ENCODE results near the gene CRK. TPM values are rescaled to one million over a fixed set of nuclear protein-coding genes. Genes with fewer than 3 reads are reported as not detected.
"Not testable (repeated sequence)": the region's sequence is repeated elsewhere in the genome, so short reads cannot be mapped to it uniquely, and the experiment has no call there.

Gene CRK
- total RNA-seq, 1 donor, result 149 TPM

DNA sequence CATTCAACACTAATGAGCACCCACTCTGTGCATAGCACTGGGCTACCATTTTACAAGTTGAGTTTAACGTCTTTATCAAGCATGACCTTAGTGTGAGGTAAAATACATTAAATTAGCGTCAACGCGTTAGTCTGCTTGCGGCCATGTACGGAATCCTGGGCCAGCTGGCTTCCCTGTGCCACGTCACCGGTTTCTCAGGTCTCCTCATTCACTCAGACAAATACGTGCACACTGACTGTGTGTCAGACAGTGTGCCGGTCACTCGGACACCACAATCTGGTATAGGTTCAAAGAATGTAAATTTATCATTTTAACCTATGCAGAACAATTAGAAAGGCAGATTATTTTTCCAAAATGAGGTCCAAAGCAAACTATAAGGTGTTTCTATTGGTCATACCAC, 34.6 kb downstream of the CRK start:
- no peak for DNase-seq (ENCODE audit: low read depth)
- no peak overlapping the region for H3K4me3 ChIP-seq (ENCODE audit: low read depth, low read length)
- TF ChIP-seq, protein P1, sequence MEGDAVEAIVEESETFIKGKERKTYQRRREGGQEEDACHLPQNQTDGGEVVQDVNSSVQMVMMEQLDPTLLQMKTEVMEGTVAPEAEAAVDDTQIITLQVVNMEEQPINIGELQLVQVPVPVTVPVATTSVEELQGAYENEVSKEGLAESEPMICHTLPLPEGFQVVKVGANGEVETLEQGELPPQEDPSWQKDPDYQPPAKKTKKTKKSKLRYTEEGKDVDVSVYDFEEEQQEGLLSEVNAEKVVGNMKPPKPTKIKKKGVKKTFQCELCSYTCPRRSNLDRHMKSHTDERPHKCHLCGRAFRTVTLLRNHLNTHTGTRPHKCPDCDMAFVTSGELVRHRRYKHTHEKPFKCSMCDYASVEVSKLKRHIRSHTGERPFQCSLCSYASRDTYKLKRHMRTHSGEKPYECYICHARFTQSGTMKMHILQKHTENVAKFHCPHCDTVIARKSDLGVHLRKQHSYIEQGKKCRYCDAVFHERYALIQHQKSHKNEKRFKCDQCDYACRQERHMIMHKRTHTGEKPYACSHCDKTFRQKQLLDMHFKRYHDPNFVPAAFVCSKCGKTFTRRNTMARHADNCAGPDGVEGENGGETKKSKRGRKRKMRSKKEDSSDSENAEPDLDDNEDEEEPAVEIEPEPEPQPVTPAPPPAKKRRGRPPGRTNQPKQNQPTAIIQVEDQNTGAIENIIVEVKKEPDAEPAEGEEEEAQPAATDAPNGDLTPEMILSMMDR (IDR thresholded peaks at IDR 0.05; ENCODE audit: insufficient read depth, low read depth, low read length), result no peak

DNA sequence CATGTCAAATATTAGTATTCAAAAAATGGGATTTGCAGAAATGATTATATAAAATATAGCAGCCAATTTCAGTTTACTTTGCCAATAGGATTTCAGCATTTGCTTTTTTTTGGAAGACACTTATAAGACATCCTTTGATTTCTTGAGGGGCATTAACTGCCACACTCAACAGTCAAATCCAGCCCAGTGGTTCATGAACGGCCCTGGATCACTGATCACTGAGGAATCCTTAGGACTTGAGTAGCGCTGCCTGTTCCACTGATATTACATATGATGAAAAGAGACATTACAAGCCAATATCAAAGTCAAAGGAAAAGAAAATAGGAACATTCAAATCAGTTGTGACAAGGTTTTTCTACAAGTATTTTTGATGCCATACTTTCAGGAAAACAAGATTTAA, 35.1 kb downstream of the CRK start:
- no peak overlapping the region for H3K4me3 ChIP-seq (ENCODE audit: low read depth, low read length)
- DNase-seq (ENCODE audit: low read depth), result no peak
- TF ChIP-seq, protein P1 (IDR thresholded peaks at IDR 0.05; ENCODE audit: insufficient read depth, low read depth, low read length), result no peak

DNA sequence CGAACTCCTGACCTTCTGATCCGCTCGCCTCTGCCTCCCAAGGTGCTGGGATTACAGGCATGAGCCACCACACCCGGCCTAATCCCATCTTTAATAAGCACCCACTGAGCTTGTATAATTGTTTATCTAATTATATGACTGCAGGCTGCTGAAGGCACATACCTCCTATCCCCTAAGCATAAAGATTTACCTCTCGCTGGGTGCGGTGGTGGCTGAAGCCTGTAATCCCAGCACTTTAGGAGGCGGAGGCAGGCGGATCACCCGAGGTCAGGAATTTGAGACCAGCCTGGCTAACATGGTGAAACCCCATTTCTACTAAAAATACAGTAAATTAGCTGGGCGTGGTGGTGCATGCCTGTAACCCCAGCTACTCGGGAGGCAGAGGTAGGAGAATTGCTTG, 35.9 kb downstream of the CRK start:
- DNase-seq (ENCODE audit: low read depth), result no peak
- TF ChIP-seq, protein P1 (IDR thresholded peaks at IDR 0.05; ENCODE audit: insufficient read depth, low read depth, low read length), result no peak
- no peak overlapping the region for H3K4me3 ChIP-seq (ENCODE audit: low read depth, low read length)

DNA sequence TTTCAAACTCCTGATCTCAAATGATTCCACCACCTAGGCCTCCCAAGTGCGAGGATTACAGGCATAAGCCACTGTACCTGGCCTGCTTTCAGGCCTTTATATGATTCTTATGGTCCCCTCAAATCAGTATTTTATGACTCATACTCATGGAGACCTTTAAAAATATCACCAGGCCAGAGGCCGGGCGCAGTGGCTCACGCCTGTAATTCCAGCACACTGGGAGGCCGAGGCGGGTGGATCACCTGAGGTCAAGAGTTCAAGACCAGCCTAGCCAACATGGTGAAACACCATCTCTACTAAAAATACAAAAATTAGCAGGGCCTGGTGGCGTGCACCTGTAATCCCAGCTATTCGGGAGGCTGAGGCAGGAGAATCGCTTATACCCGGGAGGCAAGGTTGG, 37.6 kb downstream of the CRK start:
- not testable (repeated sequence) for DNase-seq (ENCODE audit: low read depth); H3K4me3 ChIP-seq (ENCODE audit: low read depth, low read length)

DNA sequence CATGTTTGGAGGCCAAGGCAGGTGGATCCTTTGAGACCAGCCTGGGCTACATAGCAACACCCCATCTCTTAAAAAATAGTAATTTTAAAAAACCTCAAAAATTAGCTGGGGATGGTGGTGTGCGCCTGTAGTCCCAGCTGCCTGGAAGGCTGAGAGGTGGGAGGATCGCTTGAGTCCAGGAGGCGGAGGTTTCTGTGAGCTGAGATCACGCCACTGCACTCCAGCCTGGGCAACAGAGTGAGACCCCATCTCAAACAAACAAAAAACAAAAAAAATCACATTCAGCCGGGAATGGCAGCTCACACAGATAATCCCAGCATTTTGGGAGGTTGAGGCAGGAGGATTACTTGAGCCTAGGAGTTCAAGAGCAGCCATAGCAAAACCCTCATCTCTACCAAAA, 39.6 kb downstream of the CRK start:
- no peak overlapping the region for H3K4me3 ChIP-seq (ENCODE audit: low read depth, low read length)
- TF ChIP-seq, protein P1 (IDR thresholded peaks at IDR 0.05; ENCODE audit: insufficient read depth, low read depth, low read length), result no peak
- DNase-seq (ENCODE audit: low read depth), result no peak

DNA sequence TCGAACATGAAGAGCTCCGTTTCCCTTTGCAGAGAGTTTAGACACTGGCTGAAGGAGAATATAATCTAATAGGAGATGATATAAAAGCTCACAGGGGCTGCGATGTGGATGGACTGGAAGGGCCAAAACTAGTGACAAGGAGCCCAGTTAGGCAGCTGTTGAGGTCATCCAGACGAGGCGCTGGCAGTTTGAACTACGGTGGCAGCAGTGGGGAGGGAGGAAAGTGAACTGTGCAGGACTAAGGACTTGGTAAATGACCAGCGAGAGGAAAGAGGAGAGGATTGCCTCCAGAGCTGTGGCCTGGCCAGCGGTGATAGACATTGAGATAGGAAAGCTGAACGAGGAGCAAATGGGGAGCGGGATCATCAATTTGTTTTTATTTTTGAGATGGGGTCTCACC, 41.4 kb downstream of the CRK start:
- TF ChIP-seq, protein P1 (IDR thresholded peaks at IDR 0.05; ENCODE audit: insufficient read depth, low read depth, low read length), result no peak
- DNase-seq (ENCODE audit: low read depth), result no peak
- no peak overlapping the region for H3K4me3 ChIP-seq (ENCODE audit: low read depth, low read length)

DNA sequence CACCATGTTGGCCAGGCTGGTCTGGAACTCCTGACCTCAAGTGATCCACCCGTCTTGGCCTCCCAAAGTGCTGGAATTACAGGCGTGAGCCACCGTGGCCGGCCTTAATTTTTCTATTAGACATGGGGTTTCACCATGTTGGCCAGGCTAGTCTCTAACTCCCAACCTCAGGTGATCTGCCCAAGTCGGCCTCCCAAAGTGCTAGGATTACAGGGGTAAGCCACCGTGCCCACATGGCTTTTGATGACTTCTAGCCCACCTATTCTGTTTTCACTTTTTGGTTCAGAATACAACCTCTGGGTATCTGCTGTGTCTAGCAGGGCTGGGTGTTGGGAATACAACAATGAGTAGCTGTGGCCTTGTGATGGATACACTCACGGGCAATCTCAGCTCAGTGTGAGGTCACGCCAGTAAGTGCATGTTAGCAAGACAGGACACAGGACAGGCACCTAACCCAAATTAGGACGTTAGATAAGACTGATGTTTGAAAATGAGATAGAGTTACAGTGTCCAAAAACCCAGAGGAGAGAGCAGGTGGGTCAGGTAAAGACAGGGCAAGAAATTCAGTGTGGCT, 41.9 kb downstream of the CRK start:
- no peak overlapping the region for H3K4me3 ChIP-seq (ENCODE audit: low read depth, low read length)
- no peak for DNase-seq (ENCODE audit: low read depth)

More for the DNA sequence above, 41.9 kb downstream of the CRK start:
- TF ChIP-seq, protein P1 (IDR thresholded peaks at IDR 0.05; ENCODE audit: insufficient read depth, low read depth, low read length), result no peak
